ENCODE data around the gene TEAD4.
"Not testable (repeated sequence)": the region's sequence is repeated elsewhere in the genome, so short reads cannot be mapped to it uniquely, and the experiment has no call there.

TEAD4 gene

GRCh38 chr12:3061059-3061458, 101.9 kb downstream of the TEAD4 start:
- Histone ChIP-seq H3K27me3 (ENCODE audit: insufficient read depth, low read depth) (no peaks in the 10 kb centered on the region), H3K4me3 (IDR thresholded peaks at IDR 0.05; ENCODE audit: insufficient read depth, low read depth, low read length) (no peak overlapping the region), H3K79me2 (ENCODE audit: insufficient read depth, low read depth) (no peaks in the 10 kb centered on the region), H3K9ac (no peak overlapping the region), H4K20me1 (ENCODE audit: insufficient read depth) (no peaks in the 10 kb centered on the region), H3K4me1 (ENCODE audit: low read depth, poor library complexity, severe bottlenecking) (no peaks in the 10 kb centered on the region), H3K36me3 (ENCODE audit: insufficient read depth) (no peaks in the 10 kb centered on the region), H3K4me2 (no peak overlapping the region), H2AFZ (ENCODE audit: low read depth) (no peak overlapping the region), H3K27ac (no peak overlapping the region)
- TF ChIP-seq, protein P1, sequence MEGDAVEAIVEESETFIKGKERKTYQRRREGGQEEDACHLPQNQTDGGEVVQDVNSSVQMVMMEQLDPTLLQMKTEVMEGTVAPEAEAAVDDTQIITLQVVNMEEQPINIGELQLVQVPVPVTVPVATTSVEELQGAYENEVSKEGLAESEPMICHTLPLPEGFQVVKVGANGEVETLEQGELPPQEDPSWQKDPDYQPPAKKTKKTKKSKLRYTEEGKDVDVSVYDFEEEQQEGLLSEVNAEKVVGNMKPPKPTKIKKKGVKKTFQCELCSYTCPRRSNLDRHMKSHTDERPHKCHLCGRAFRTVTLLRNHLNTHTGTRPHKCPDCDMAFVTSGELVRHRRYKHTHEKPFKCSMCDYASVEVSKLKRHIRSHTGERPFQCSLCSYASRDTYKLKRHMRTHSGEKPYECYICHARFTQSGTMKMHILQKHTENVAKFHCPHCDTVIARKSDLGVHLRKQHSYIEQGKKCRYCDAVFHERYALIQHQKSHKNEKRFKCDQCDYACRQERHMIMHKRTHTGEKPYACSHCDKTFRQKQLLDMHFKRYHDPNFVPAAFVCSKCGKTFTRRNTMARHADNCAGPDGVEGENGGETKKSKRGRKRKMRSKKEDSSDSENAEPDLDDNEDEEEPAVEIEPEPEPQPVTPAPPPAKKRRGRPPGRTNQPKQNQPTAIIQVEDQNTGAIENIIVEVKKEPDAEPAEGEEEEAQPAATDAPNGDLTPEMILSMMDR (conservative IDR thresholded peaks at IDR 0.05; ENCODE audit: low read depth, low read length), result no peak

- Histone ChIP-seq H3K36me3 (ENCODE audit: insufficient read depth) (no peaks in the 10 kb centered on the region), H3K27me3 (ENCODE audit: insufficient read depth, low read depth) (no peaks in the 10 kb centered on the region), H3K79me2 (ENCODE audit: insufficient read depth, low read depth) (no peaks in the 10 kb centered on the region), H3K4me3 (IDR thresholded peaks at IDR 0.05; ENCODE audit: insufficient read depth, low read depth, low read length) (no peak overlapping the region), H3K4me1 (ENCODE audit: low read depth, poor library complexity, severe bottlenecking) (no peaks in the 10 kb centered on the region), H3K4me2 (no peak overlapping the region), H3K9ac (no peak overlapping the region), H4K20me1 (ENCODE audit: insufficient read depth) (no peaks in the 10 kb centered on the region), H2AFZ (ENCODE audit: low read depth) (no peak overlapping the region), H3K27ac (no peak overlapping the region)
- TF ChIP-seq, protein P1 (conservative IDR thresholded peaks at IDR 0.05; ENCODE audit: low read depth, low read length), result no peak
These were observed 102.5 kb downstream of the TEAD4 start for GRCh38 chr12:3061501-3062215.

GRCh38 chr12:3065300-3065699, 106.1 kb downstream of the TEAD4 start:
- H3K4me2 ChIP-seq, result no peak overlapping the region
- no peaks in the 10 kb centered on the region for H3K27me3 ChIP-seq (ENCODE audit: insufficient read depth, low read depth)
- no peak overlapping the region for H3K4me3 ChIP-seq (IDR thresholded peaks at IDR 0.05; ENCODE audit: insufficient read depth, low read depth, low read length)
- TF ChIP-seq, protein P1 (conservative IDR thresholded peaks at IDR 0.05; ENCODE audit: low read depth, low read length), result no peak
- no peaks in the 10 kb centered on the region for H3K79me2 ChIP-seq (ENCODE audit: insufficient read depth, low read depth)
- no peak overlapping the region for H3K27ac ChIP-seq
- no peak overlapping the region for H3K9ac ChIP-seq
- H3K36me3 ChIP-seq (ENCODE audit: insufficient read depth), result no peaks in the 10 kb centered on the region
- no peak overlapping the region for H2AFZ ChIP-seq (ENCODE audit: low read depth)
- no peaks in the 10 kb centered on the region for H3K4me1 ChIP-seq (ENCODE audit: low read depth, poor library complexity, severe bottlenecking)
- no peaks in the 10 kb centered on the region for H4K20me1 ChIP-seq (ENCODE audit: insufficient read depth)

GRCh38 chr12:3065846-3066245, 106.6 kb downstream of the TEAD4 start:
- H4K20me1 ChIP-seq (ENCODE audit: insufficient read depth); H2AFZ ChIP-seq (ENCODE audit: low read depth); H3K4me3 ChIP-seq (IDR thresholded peaks at IDR 0.05; ENCODE audit: insufficient read depth, low read depth, low read length); H3K4me2 ChIP-seq; H3K27ac ChIP-seq; H3K79me2 ChIP-seq (ENCODE audit: insufficient read depth, low read depth); H3K27me3 ChIP-seq (ENCODE audit: insufficient read depth, low read depth); H3K9ac ChIP-seq; H3K4me1 ChIP-seq (ENCODE audit: low read depth, poor library complexity, severe bottlenecking); H3K36me3 ChIP-seq (ENCODE audit: insufficient read depth): not testable (repeated sequence)

GRCh38 chr12:3069714-3070113, 110.5 kb downstream of the TEAD4 start:
- no peak overlapping the region for H3K27ac ChIP-seq
- H3K27me3 ChIP-seq (ENCODE audit: insufficient read depth, low read depth), result no peaks in the 10 kb centered on the region
- H3K4me2 ChIP-seq, result no peak overlapping the region
- no peaks in the 10 kb centered on the region for H4K20me1 ChIP-seq (ENCODE audit: insufficient read depth)
- peaks cover 3% of the 10 kb centered on the region for H3K4me1 ChIP-seq (ENCODE audit: low read depth, poor library complexity, severe bottlenecking)
- no peak overlapping the region for H3K9ac ChIP-seq
- H3K79me2 ChIP-seq (ENCODE audit: insufficient read depth, low read depth), result no peaks in the 10 kb centered on the region
- TF ChIP-seq, protein P1 (conservative IDR thresholded peaks at IDR 0.05; ENCODE audit: low read depth, low read length), result no peak
- H2AFZ ChIP-seq (ENCODE audit: low read depth), result no peak overlapping the region
- H3K36me3 ChIP-seq (ENCODE audit: insufficient read depth), result no peaks in the 10 kb centered on the region
- H3K4me3 ChIP-seq (IDR thresholded peaks at IDR 0.05; ENCODE audit: insufficient read depth, low read depth, low read length), result no peak overlapping the region

All from KMS-11 (cell line).